H9 (cell line): ENCODE data around the gene KCNS3. TPM values are rescaled to one million over a fixed set of nuclear protein-coding genes. Genes with fewer than 3 reads are reported as not detected.

Source experiments
- DNase-seq: peaks from one replicate; pipeline ENCODE4 v3.0.0-alpha.2; 2017
- H2AFZ ChIP-seq: one replicate; pipeline ENCODE4 v1.6.1; 2013; ENCODE audit warnings: mild to moderate bottlenecking, low read length, control low read depth, moderate library complexity
- H2AK5ac ChIP-seq: 2 replicates; pipeline ENCODE4 v1.6.1; 2013; ENCODE audit warnings: low read length, control low read depth, mixed read lengths; ENCODE audit not compliant: insufficient read length
- H2BK120ac ChIP-seq: one replicate; pipeline ENCODE4 v1.6.1; 2013; ENCODE audit warnings: low read depth, mild to moderate bottlenecking, low read length, control low read depth, inconsistent platforms; ENCODE audit not compliant: poor library complexity, severe bottlenecking
- H2BK12ac ChIP-seq: 2 replicates; pipeline ENCODE4 v1.6.1; 2013; ENCODE audit warnings: low read length, control low read depth, mixed read lengths, low read depth; ENCODE audit not compliant: insufficient read length
- H2BK15ac ChIP-seq: 2 replicates; pipeline ENCODE4 v1.6.1; 2013; ENCODE audit warnings: low read depth, low read length, control low read depth
- H2BK20ac ChIP-seq: one replicate; pipeline ENCODE4 v1.6.1; 2013; ENCODE audit warnings: low read depth, mild to moderate bottlenecking, low read length, control low read depth, inconsistent platforms; ENCODE audit not compliant: poor library complexity, severe bottlenecking
- H2BK5ac ChIP-seq: 2 replicates; pipeline ENCODE4 v1.6.1; 2013; ENCODE audit warnings: low read length, control low read depth, mixed read lengths; ENCODE audit not compliant: insufficient read length
- H3K14ac ChIP-seq: 2 replicates; pipeline ENCODE4 v1.6.1; 2013; ENCODE audit warnings: low read length, control low read depth; ENCODE audit not compliant: insufficient read depth
- H3K18ac ChIP-seq: 2 replicates; pipeline ENCODE4 v1.6.1; 2013; ENCODE audit warnings: low read depth, mild to moderate bottlenecking, mixed read lengths, low read length, control low read depth; ENCODE audit not compliant: insufficient read length
- H3K23ac ChIP-seq: 2 replicates; pipeline ENCODE4 v1.6.1; 2013; ENCODE audit warnings: low read length, control low read depth, mixed read lengths, low read depth; ENCODE audit not compliant: insufficient read length
- H3K23me2 ChIP-seq: 2 replicates; pipeline ENCODE4 v1.6.1; 2013; ENCODE audit warnings: low read depth, mild to moderate bottlenecking, mixed read lengths, low read length, control low read depth; ENCODE audit not compliant: insufficient read length, poor library complexity, severe bottlenecking
- H3K27ac ChIP-seq: 2 replicates; pipeline ENCODE4 v1.5.1; 2013; ENCODE audit warnings: low read length, control low read depth, mixed read lengths, low read depth; ENCODE audit not compliant: insufficient read length
- H3K27me3 ChIP-seq: 2 replicates; pipeline ENCODE4 v1.6.1; 2013; ENCODE audit warnings: low read length, control low read depth, inconsistent platforms; ENCODE audit not compliant: insufficient read depth
- H3K4ac ChIP-seq: 2 replicates; pipeline ENCODE4 v1.6.1; 2013; ENCODE audit warnings: low read depth, mild to moderate bottlenecking, control low read depth, inconsistent platforms, low read length, moderate library complexity
- H3K4me1 ChIP-seq: 2 replicates; pipeline ENCODE4 v1.6.1; 2013; ENCODE audit warnings: low read length, control low read depth, inconsistent platforms; ENCODE audit not compliant: insufficient read depth
- H3K4me2 ChIP-seq: 2 replicates; pipeline ENCODE4 v1.6.1; 2013; ENCODE audit warnings: low read length, control low read depth, mixed read lengths; ENCODE audit not compliant: insufficient read length, insufficient read depth
- H3K56ac ChIP-seq: 2 replicates; pipeline ENCODE4 v1.6.1; 2013; ENCODE audit warnings: low read depth, mild to moderate bottlenecking, mixed read lengths, low read length, control low read depth; ENCODE audit not compliant: insufficient read length
- H3K79me1 ChIP-seq: 2 replicates; pipeline ENCODE4 v1.6.1; 2013; ENCODE audit warnings: low read depth, mild to moderate bottlenecking, moderate library complexity, low read length, control low read depth, inconsistent platforms; ENCODE audit not compliant: insufficient read depth, poor library complexity, severe bottlenecking
- H3K79me2 ChIP-seq: 2 replicates; pipeline ENCODE4 v1.6.1; 2013; ENCODE audit warnings: low read length, control low read depth, inconsistent platforms; ENCODE audit not compliant: insufficient read depth
- H3K9ac ChIP-seq: 2 replicates; pipeline ENCODE4 v1.6.1; 2013; ENCODE audit warnings: low read length, control low read depth, mixed read lengths; ENCODE audit not compliant: insufficient read length; ENCODE audit errors: extremely low read depth
- H3K9me3 ChIP-seq: one replicate; pipeline ENCODE4 v1.6.1; 2013; ENCODE audit warnings: low read depth, low read length, inconsistent platforms; ENCODE audit not compliant: control insufficient read depth
- H3T11ph ChIP-seq: one replicate; pipeline ENCODE4 v1.6.1; 2013; ENCODE audit warnings: mild to moderate bottlenecking, low read length, control low read depth, inconsistent platforms
- H4K20me1 ChIP-seq: one replicate; pipeline ENCODE4 v1.6.1; 2013; ENCODE audit not compliant: control insufficient read depth, insufficient read length, insufficient read depth
- H4K5ac ChIP-seq: 2 replicates; pipeline ENCODE4 v1.6.1; 2013; ENCODE audit warnings: low read depth, mild to moderate bottlenecking, mixed read lengths, low read length, control low read depth; ENCODE audit not compliant: insufficient read length
- H4K8ac ChIP-seq: replicated peaks from 2 replicates; pipeline ENCODE4 v1.6.1; 2013; ENCODE audit warnings: low read length, control low read depth, mixed read lengths, low read depth; ENCODE audit not compliant: insufficient read length
- H4K91ac ChIP-seq: 2 replicates; pipeline ENCODE4 v1.6.1; 2013; ENCODE audit warnings: low read depth, mild to moderate bottlenecking, moderate library complexity, mixed read lengths, low read length, control low read depth; ENCODE audit not compliant: insufficient read length
- H3K27ac Mint-ChIP-seq, 3 experiments: 2 replicates in 2 of 3; 3 replicates in 1 of 3; pipeline ENCODE4 v1.8.0; 2020 to 2021; ENCODE audit warnings: mixed read lengths in 3 of 3, mild to moderate bottlenecking in 1 of 3, moderate library complexity in 1 of 3
- H3K27me3 Mint-ChIP-seq: 2 replicates; pipeline ENCODE4 v1.8.0; 2021; ENCODE audit warnings: low read depth, mild to moderate bottlenecking, moderate library complexity, mixed read lengths
- H3K36me3 Mint-ChIP-seq, 3 experiments: 2 replicates in 2 of 3; 3 replicates in 1 of 3; pipeline ENCODE4 v1.8.0; 2020 to 2021; ENCODE audit warnings: low read depth in 3 of 3, mixed read lengths in 3 of 3; ENCODE audit not compliant: insufficient read depth in 1 of 3
- H3K4me1 Mint-ChIP-seq, 2 experiments: 2 replicates each; pipeline ENCODE4 v1.8.0; 2020; ENCODE audit warnings: mixed read lengths in 2 of 2
- H3K4me3 Mint-ChIP-seq, 2 experiments: 2 replicates in 1 of 2; 3 replicates in 1 of 2; pipeline ENCODE4 v1.8.0; 2020 to 2021; ENCODE audit warnings: mild to moderate bottlenecking in 2 of 2, mixed read lengths in 2 of 2, moderate library complexity in 1 of 2
- H3K9me3 Mint-ChIP-seq, 2 experiments: 2 replicates in 1 of 2; 3 replicates in 1 of 2; pipeline ENCODE4 v1.8.0; 2020; ENCODE audit warnings: mild to moderate bottlenecking in 2 of 2, mixed read lengths in 2 of 2, moderate library complexity in 1 of 2
- WGBS: extraction: QIAGEN DNeasy Blood & Tissue Kit; methylation state at CpG from one replicate; pipeline ENCODE4 v1.1.7; 2013; ENCODE audit warnings: missing lambda C conversion rate, low lambda C conversion rate, mixed read lengths; ENCODE audit not compliant: insufficient read length; ENCODE audit errors: extremely low coverage; 5-methylcytosine and 5-hydroxymethylcytosine counted together
- total RNA-seq: library from RNA; stranded (reverse); gene quantifications from 2 replicates; pipeline ENCODE4 v1.2.1, GENCODE V29; 2021
- TF ChIP-seq, protein P1 (sequence below): fragments of 200-600 bp; sonication (generic); conservative IDR thresholded peaks from 3 replicates; pipeline ENCODE4 v1.8.0; 2021; ENCODE audit warnings: antibody characterized with exemption, mild to moderate bottlenecking

KCNS3 gene
- total RNA-seq, 1 experiment from 2014 or later: 8.0 TPM

DNA sequence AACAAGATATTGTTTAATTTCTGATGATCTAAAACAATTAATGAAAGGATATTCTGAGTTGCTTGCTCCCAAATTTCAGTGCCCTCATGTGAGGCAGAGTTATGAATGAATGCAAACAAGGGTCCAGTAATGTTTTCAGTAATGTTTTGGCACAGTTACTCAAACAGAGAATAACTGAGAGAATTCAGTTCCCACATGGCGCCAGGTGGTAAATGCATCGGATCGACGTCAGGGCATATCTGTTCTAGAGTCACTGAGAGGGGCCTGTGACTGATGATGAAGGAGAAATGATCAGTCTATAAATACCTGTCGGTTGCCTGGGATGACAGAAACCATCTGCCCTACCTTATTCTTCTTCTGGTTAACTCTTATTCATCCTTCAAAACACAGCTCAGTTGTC is 81.4 kb downstream of the KCNS3 start:
- Histone ChIP-seq H3K4me2 (no peak overlapping the region), H2AFZ (no peak overlapping the region), H2BK120ac (no peak overlapping the region), H3K18ac (no peak overlapping the region), H2BK20ac (no peak overlapping the region), H3K4me1 (no peaks in the 10 kb centered on the region), H4K91ac (no peak overlapping the region), H2AK5ac (no peak overlapping the region), H3K9me3 (no peaks in the 10 kb centered on the region), H3K14ac (no peak overlapping the region), H4K20me1 (no peaks in the 10 kb centered on the region), H3K23ac (no peak overlapping the region), H3T11ph (no peak overlapping the region), H3K4ac (no peak overlapping the region), H2BK15ac (no peak overlapping the region), H3K9ac (no peak overlapping the region), H4K8ac (no peak overlapping the region), H3K27me3 (no peaks in the 10 kb centered on the region), H3K79me2 (no peaks in the 10 kb centered on the region), H3K23me2 (no peaks in the 10 kb centered on the region), H3K27ac (no peak overlapping the region), H3K79me1 (no peaks in the 10 kb centered on the region), H3K56ac (no peak overlapping the region), H4K5ac (no peak overlapping the region), H2BK5ac (no peak overlapping the region), H2BK12ac (no peak overlapping the region)
- no peak overlapping the region for H3K4me3 Mint-ChIP-seq
- no peaks in the 10 kb centered on the region for H3K36me3 Mint-ChIP-seq
- WGBS: no CpG with 5 or more reads among the region's 5 CpGs
- H3K4me1 Mint-ChIP-seq: peaks cover 8 to 13% of the 10 kb centered on the region in 2 experiments
- TF ChIP-seq, protein P1, sequence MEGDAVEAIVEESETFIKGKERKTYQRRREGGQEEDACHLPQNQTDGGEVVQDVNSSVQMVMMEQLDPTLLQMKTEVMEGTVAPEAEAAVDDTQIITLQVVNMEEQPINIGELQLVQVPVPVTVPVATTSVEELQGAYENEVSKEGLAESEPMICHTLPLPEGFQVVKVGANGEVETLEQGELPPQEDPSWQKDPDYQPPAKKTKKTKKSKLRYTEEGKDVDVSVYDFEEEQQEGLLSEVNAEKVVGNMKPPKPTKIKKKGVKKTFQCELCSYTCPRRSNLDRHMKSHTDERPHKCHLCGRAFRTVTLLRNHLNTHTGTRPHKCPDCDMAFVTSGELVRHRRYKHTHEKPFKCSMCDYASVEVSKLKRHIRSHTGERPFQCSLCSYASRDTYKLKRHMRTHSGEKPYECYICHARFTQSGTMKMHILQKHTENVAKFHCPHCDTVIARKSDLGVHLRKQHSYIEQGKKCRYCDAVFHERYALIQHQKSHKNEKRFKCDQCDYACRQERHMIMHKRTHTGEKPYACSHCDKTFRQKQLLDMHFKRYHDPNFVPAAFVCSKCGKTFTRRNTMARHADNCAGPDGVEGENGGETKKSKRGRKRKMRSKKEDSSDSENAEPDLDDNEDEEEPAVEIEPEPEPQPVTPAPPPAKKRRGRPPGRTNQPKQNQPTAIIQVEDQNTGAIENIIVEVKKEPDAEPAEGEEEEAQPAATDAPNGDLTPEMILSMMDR: no peak
- peak overlapping the region in 1 of 3 experiments; percentile 61; a peak in 1 of 7 replicates for H3K27ac Mint-ChIP-seq
- H3K27me3 Mint-ChIP-seq: no peaks in the 10 kb centered on the region; the same call in 1 of the 2 replicates
- no peak for DNase-seq
- no peaks in the 10 kb centered on the region; a peak in 1 of 5 replicates for H3K9me3 Mint-ChIP-seq
